Retinal pigment epithelial cell (primary cell): ENCODE measurements around the gene AGGF1.

Experiments
- DNase-seq: peaks from one replicate; pipeline ENCODE4 v3.0.0-alpha.2; 2010; ENCODE audit warnings: low read depth
- H3K4me3 ChIP-seq: 2 replicates; pipeline ENCODE4 v1.5.1; 2011; ENCODE audit warnings: mild to moderate bottlenecking, low read length, control low read depth, moderate library complexity
- CTCF ChIP-seq: conservative IDR thresholded peaks from 2 replicates; pipeline ENCODE4 v1.5.1; 2011; ENCODE audit warnings: low read depth, low read length, control low read depth, inconsistent platforms

Gene AGGF1

GRCh38 chr5:77022511-77023417 is 7.4 kb upstream of the AGGF1 start:
- no peak overlapping the region for H3K4me3 ChIP-seq
- no peak for TF ChIP-seq CTCF
- no peak for DNase-seq

- no peak for DNase-seq
- H3K4me3 ChIP-seq = no peak overlapping the region
- no peak for TF ChIP-seq CTCF
These were observed 5.7 kb upstream of the AGGF1 start for GRCh38 chr5:77024490-77024889.

GRCh38 chr5:77028631-77029375 is 1.4 kb upstream of the AGGF1 start:
- no peak for TF ChIP-seq CTCF
- DNase-seq = no peak
- H3K4me3 ChIP-seq = no peak overlapping the region

GRCh38 chr5:77029376-77029885 is 773 bp upstream of the AGGF1 start:
- DNase-seq = no peak
- no peak for TF ChIP-seq CTCF
- H3K4me3 ChIP-seq = peak overlapping the region; percentile 74

GRCh38 chr5:77031891-77032290 is 1.7 kb downstream of the AGGF1 start:
- DNase-seq = no peak
- TF ChIP-seq CTCF = no peak
- H3K4me3 ChIP-seq = no peak overlapping the region

GRCh38 chr5:77032635-77033034 is 2.4 kb downstream of the AGGF1 start:
- TF ChIP-seq CTCF = no peak
- no peak overlapping the region for H3K4me3 ChIP-seq

More at GRCh38 chr5:77032635-77033034, 2.4 kb downstream of the AGGF1 start:
- no peak for DNase-seq
